SK-N-SH treated with all-trans-retinoic acid at 6 μM for 48 hours (cell line): Measurements from ENCODE around the gene PDS5B.

Experiments
- ATAC-seq: fragments of 200-7000 bp; cut with Tn5 transposase; 3 replicates; pipeline ENCODE4 v1.9.1; 2020; ENCODE audit warnings: mild to moderate bottlenecking, moderate library complexity
- ARNTL ChIP-seq: fragments of 450-650 bp; formaldehyde crosslinking; IDR thresholded peaks from 2 replicates; pipeline ENCODE4 v1.5.0; 2020; ENCODE audit warnings: low read depth, mild to moderate bottlenecking, moderate library complexity, borderline replicate concordance
- BACH2 ChIP-seq: fragments of 250-450 bp; sonication (Bioruptor Pico); IDR thresholded peaks from 2 replicates; pipeline ENCODE4 v1.9.0; 2021; ENCODE audit warnings: mild to moderate bottlenecking, borderline replicate concordance
- CREB5 ChIP-seq: fragments of 250-450 bp; sonication (Bioruptor Pico); IDR thresholded peaks from 2 replicates; pipeline ENCODE4 v1.5.1; 2020; ENCODE audit warnings: low read depth, mild to moderate bottlenecking, moderate library complexity
- CSDC2 ChIP-seq: fragments of 250-450 bp; sonication (Bioruptor Pico); IDR thresholded peaks from 2 replicates; pipeline ENCODE4 v1.5.0; 2020; ENCODE audit warnings: mild to moderate bottlenecking, moderate library complexity
- CSRNP3 ChIP-seq: fragments of 250-450 bp; sonication (Bioruptor Pico); IDR thresholded peaks from 2 replicates; pipeline ENCODE4 v1.5.1; 2021; ENCODE audit warnings: mild to moderate bottlenecking, moderate library complexity
- ESRRG ChIP-seq: fragments of 250-450 bp; sonication (Bioruptor Pico); IDR thresholded peaks from 2 replicates; pipeline ENCODE4 v1.6.1; 2021; ENCODE audit warnings: mild to moderate bottlenecking
- ISL1 ChIP-seq: fragments of 250-450 bp; sonication (Bioruptor Pico); IDR thresholded peaks from 2 replicates; pipeline ENCODE4 v2.1.2; 2022; ENCODE audit warnings: mild to moderate bottlenecking, moderate library complexity
- OSR1 ChIP-seq: fragments of 250-450 bp; sonication (Bioruptor Pico); IDR thresholded peaks from 2 replicates; pipeline ENCODE4 v1.8.0; 2022; ENCODE audit warnings: moderate library complexity, mild to moderate bottlenecking, inconsistent platforms
- PATZ1 ChIP-seq: fragments of 250-450 bp; sonication (Bioruptor Pico); IDR thresholded peaks from 2 replicates; pipeline ENCODE4 v1.8.0; 2020; ENCODE audit warnings: mild to moderate bottlenecking, moderate library complexity, borderline replicate concordance
- PPARA ChIP-seq: fragments of 250-450 bp; sonication (Bioruptor Pico); IDR thresholded peaks from 2 replicates; pipeline ENCODE4 v1.5.0; 2020; ENCODE audit warnings: mild to moderate bottlenecking, borderline replicate concordance
- SNAI2 ChIP-seq: fragments of 250-450 bp; sonication (Bioruptor Pico); IDR thresholded peaks from 2 replicates; pipeline ENCODE4 v1.5.0; 2020; ENCODE audit warnings: mild to moderate bottlenecking, moderate library complexity
- TCF4 ChIP-seq: fragments of 250-450 bp; sonication (Bioruptor Pico); IDR thresholded peaks from 2 replicates; pipeline ENCODE4 v1.8.0; 2021; ENCODE audit warnings: mild to moderate bottlenecking, moderate library complexity, borderline replicate concordance
- TOX ChIP-seq: fragments of 250-450 bp; sonication (Bioruptor Pico); IDR thresholded peaks from 2 replicates; pipeline ENCODE4 v1.8.0; 2021; ENCODE audit warnings: mild to moderate bottlenecking, moderate library complexity, borderline replicate concordance
- TSHZ2 ChIP-seq: fragments of 250-450 bp; sonication (Bioruptor Pico); IDR thresholded peaks from 2 replicates; pipeline ENCODE4 v1.5.0; 2020; ENCODE audit warnings: mild to moderate bottlenecking, moderate library complexity
- ZC3H10 ChIP-seq: fragments of 250-450 bp; sonication (Bioruptor Pico); IDR thresholded peaks from 2 replicates; pipeline ENCODE4 v1.5.1; 2021; ENCODE audit warnings: mild to moderate bottlenecking, moderate library complexity
- ZFP3 ChIP-seq: fragments of 250-450 bp; sonication (Bioruptor Pico); IDR thresholded peaks from 2 replicates; pipeline ENCODE4 v1.5.0; 2020; ENCODE audit warnings: mild to moderate bottlenecking, moderate library complexity
- ZFP30 ChIP-seq: fragments of 450-650 bp; formaldehyde crosslinking; IDR thresholded peaks from 2 replicates; pipeline ENCODE4 v1.5.0; 2022; ENCODE audit warnings: mild to moderate bottlenecking, moderate library complexity
- ZNF565 ChIP-seq: fragments of 450-650 bp; formaldehyde crosslinking; conservative IDR thresholded peaks from 2 replicates; pipeline ENCODE4 v1.5.0; 2020; ENCODE audit warnings: low read depth, mild to moderate bottlenecking, moderate library complexity
- ZNF70 ChIP-seq: fragments of 450-650 bp; formaldehyde crosslinking; IDR thresholded peaks from 2 replicates; pipeline ENCODE4 v1.5.0; 2020; ENCODE audit warnings: mild to moderate bottlenecking, moderate library complexity
- ZNF8 ChIP-seq: fragments of 450-650 bp; formaldehyde crosslinking; IDR thresholded peaks from 2 replicates; pipeline ENCODE4 v1.5.0; 2020; ENCODE audit warnings: mild to moderate bottlenecking, moderate library complexity

Gene PDS5B

GRCh38 chr13:32538143-32538620 lies 48.1 kb upstream of the PDS5B start (continued):
- no peak for TF ChIP-seq TSHZ2 (CRISPR knock-in tag)
- TF ChIP-seq, all 23 proteins: peak for 0

GRCh38 chr13:32538621-32539246 lies 47.5 kb upstream of the PDS5B start, which contains the start of gene N4BP2L2:
Gene N4BP2L2, minus strand, starts transcription at chr13:32538795. Its CDS starts 1,768 bp downstream, at chr13:32537027.
- peak; percentile 99 for ATAC-seq
- no peak for TF ChIP-seq TCF4 (CRISPR knock-in tag)
- no peak for TF ChIP-seq ISL1 (CRISPR knock-in tag)
- no peak for TF ChIP-seq CREB5 (CRISPR knock-in tag)
- no peak for TF ChIP-seq ZNF565 (CRISPR knock-in tag)
- no peak for TF ChIP-seq PATZ1
- no peak for TF ChIP-seq PPARA
- TF ChIP-seq CSRNP3 (CRISPR knock-in tag): no peak
- TF ChIP-seq ZFP30 (CRISPR knock-in tag): no peak
- TF ChIP-seq ZC3H10: no peak
- no peak for TF ChIP-seq ARNTL (CRISPR knock-in tag)

- TF ChIP-seq PATZ1 (no peak), OSR1 (CRISPR knock-in tag) (no peak), ARNTL (CRISPR knock-in tag) (no peak), ZNF565 (CRISPR knock-in tag) (no peak), CSDC2 (CRISPR knock-in tag) (no peak), BACH2 (CRISPR knock-in tag) (no peak), TOX (CRISPR knock-in tag) (no peak), ESRRG (CRISPR knock-in tag) (no peak), ZFP3 (CRISPR knock-in tag) (no peak), ZNF70 (no peak), ZC3H10 (no peak), ZNF8 (CRISPR knock-in tag) (no peak), SNAI2 (no peak), PPARA (no peak)
- TF ChIP-seq, all 23 proteins: peak for 0
- ATAC-seq: no peak
Measured at GRCh38 chr13:32542221-32542620, 44.0 kb upstream of the PDS5B start.
